HG02678 (cell line): ENCODE results near the gene BEND2.

Source experiments
- ATAC-seq: cut with Tn5 transposase; IDR thresholded peaks from one replicate; pipeline ENCODE4 v1.9.1; 2021; ENCODE audit warnings: mild to moderate bottlenecking, moderate library complexity; ENCODE audit not compliant: unreplicated experiment

Gene BEND2

GRCh38 chrX:18146009-18146408 is 74.7 kb downstream of the BEND2 start:
- no peak for ATAC-seq

GRCh38 chrX:18136816-18137215 is 83.9 kb downstream of the BEND2 start:
- no peak for ATAC-seq

GRCh38 chrX:18133605-18134004 is 87.1 kb downstream of the BEND2 start:
- no peak for ATAC-seq

GRCh38 chrX:18129690-18130089 is 91.0 kb downstream of the BEND2 start:
- ATAC-seq: no peak

- no peak for ATAC-seq
These were observed 93.7 kb downstream of the BEND2 start for GRCh38 chrX:18126971-18127370.

- no peak for ATAC-seq
These were observed 100.8 kb downstream of the BEND2 start for GRCh38 chrX:18119856-18120255.
